AG20443 (cell line): ENCODE measurements around the gene NEDD8.

Experiments used
- DNase-seq: peaks from one replicate; pipeline ENCODE4 v3.0.0; 2012; ENCODE audit warnings: low spot score, mixed read lengths

The NEDD8 gene

GRCh38 chr14:24232121-24232644 is at the start of gene NEDD8:
Gene NEDD8 (minus strand): TSS chr14:24232367. CDS start chr14:24232267, 100 bp downstream.
- DNase-seq, result peak; percentile 94

GRCh38 chr14:24281636-24282035 is 49.5 kb upstream of the NEDD8 start:
- no peak for DNase-seq

- peak; percentile 57 for DNase-seq
Observed at GRCh38 chr14:24280797-24281460, 48.8 kb upstream of the NEDD8 start.

DNA sequence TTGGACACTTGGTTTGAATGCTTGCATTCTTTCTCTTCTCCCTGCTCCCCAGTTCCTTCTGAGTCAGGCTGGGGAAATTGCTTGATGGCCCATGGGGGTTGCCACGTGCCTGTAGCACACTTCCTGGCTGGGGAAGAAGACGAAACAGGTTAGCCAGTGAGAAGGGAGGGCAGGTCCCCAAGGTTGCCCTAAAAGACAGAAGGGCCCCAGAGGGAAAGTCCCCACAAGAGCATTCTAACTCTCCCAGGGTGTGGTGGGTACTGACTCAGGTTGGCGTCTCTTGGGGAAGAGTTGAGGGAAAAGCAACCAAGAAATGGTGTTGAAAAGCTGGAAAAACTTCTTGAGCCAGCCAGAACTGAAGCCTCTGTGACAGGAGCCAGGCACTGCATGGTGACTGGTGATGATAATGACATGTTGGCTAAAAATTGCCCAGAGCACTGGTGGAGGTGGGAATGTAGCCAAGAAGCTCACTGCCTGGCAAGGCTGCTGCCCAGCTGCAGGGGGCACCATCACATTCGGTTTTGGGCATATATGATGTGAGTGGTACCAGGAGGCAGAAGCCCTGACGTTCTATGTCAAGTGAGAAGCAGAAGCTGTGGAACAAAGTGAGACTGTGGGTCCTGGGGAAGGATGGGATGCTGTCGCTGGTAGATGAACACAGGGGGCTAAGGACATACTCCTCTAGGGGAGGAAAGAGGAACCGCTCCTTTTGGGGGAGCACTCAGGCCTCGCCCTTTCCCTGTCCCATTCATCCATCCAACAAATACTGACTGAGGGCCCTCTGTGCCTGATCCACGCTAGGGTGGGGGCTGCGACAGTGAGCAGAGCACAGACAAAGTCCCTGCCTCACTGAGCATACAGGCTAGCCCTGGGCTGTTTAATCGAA is 47.4 kb upstream of the NEDD8 start:
- DNase-seq, result peak; percentile 27

DNA sequence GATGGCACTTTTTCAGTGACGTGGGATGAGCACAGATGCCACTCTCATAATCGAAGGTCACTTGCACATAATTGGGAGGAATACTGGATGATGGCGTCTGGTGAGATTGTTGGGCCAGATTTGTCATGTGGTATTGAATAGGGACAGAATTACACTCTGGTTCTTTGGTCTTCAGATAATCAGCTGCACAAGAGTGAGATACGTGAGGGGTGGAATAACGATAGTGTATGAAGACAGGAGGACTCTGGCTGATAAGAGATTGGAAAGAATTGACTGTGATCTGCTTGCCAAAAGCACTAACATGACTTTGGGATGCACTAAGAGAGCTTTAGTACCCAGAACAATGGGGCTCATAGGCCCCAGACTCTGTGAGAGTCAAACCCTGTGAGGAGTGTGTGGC is 46.3 kb upstream of the NEDD8 start:
- no peak for DNase-seq

- no peak for DNase-seq
Observed at GRCh38 chr14:24277606-24278321, 45.6 kb upstream of the NEDD8 start.

- DNase-seq, result no peak
Observed at GRCh38 chr14:24277071-24277470, 44.9 kb upstream of the NEDD8 start.

- no peak for DNase-seq
Observed at GRCh38 chr14:24274101-24274543, 42.0 kb upstream of the NEDD8 start.

DNA sequence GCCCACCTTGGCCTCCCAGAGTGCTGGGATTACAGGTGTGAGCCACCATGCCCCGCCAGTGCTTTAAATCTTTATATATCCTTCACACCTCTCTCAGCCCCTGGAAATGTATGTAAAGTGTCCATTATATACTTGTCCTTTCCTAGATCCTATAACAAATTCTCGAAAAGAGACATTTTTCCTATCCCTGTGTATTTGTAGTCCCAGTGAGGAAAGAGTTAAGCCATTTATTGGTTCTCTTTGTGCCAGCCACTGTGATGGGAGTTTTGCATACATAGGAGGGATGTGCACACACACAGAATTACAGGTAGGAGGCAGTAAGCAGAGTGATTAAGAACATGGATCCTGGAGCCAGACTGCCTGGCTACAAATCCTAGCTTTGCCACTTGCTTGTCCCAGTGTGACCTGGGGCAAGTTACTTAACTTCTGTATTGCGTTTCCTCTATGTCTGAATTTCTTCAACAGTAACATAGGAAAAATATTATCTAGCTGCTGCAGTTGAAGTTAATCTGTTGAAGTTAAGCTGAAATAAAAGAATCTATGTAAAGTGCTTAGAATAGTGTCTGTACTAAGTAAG is 41.3 kb upstream of the NEDD8 start:
- DNase-seq, result no peak

DNA sequence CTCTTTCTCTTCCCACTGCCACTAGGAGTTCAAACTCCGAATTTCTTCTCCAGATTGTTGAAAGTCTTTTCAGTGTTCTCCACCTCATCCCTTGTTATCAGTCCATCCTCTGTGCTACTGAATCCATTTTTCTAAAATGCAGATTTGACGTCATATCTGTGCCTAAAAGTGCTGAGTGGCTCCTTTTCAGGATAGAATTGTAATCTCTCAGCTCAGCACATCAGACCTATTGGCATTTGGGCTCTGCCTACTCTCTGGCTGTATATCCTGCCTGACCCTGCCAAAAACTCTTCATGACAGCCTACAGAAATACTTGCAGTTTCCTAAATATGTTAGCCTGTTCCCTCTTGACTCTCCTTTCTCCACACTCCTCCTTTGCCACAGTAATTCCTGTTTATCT is 40.3 kb upstream of the NEDD8 start:
- no peak for DNase-seq

- no peak for DNase-seq
Observed at GRCh38 chr14:24271834-24272263, 39.7 kb upstream of the NEDD8 start.

DNA sequence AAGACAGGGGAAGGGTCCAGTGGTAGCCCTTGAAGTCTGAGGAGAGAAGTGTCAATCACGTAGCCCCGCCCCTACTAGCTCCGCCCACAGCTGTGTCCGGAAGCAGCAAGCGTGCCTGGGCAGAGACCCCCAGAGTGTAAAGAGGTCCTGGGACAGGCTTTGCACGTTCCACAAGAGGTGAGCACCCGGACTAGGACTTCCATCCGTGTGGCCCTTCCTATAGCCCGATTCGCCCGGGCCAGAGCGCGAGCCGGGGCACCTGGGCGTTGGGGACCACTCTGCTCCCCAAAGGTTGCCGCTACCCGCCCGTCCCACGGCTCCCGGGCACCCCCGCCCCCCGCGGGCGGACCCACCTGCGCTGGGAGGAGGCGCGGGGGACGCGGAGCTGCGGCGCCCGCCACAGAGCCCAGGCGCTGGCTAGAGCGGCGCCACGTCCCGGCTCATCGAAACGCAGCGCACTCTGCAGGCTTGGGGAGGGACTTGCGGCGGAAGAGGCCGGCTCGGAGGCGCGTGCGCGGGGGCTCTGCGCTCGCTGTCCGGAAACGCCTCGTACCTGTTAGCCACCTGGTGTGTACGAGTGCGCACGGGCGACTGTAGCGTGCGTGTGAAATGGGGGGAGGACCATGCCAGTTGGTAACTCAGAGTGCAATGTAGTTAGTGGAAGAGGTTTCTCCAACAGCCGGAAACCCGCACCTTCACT is 39.1 kb upstream of the NEDD8 start, which contains the start of gene RABGGTA:
Gene RABGGTA, minus strand, starts transcription at position 464 of the 700 bp plus-strand sequence. CDS start 482 bp downstream, outside the sequence.
- DNase-seq, result peak; percentile 98

GRCh38 chr14:24270537-24271133 is 38.5 kb upstream of the NEDD8 start:
- no peak for DNase-seq

GRCh38 chr14:24269910-24270536 is 37.9 kb upstream of the NEDD8 start:
- DNase-seq, result no peak

GRCh38 chr14:24269368-24269767 is 37.2 kb upstream of the NEDD8 start:
- DNase-seq, result no peak

GRCh38 chr14:24268225-24268624 is 36.1 kb upstream of the NEDD8 start:
- no peak for DNase-seq

DNA sequence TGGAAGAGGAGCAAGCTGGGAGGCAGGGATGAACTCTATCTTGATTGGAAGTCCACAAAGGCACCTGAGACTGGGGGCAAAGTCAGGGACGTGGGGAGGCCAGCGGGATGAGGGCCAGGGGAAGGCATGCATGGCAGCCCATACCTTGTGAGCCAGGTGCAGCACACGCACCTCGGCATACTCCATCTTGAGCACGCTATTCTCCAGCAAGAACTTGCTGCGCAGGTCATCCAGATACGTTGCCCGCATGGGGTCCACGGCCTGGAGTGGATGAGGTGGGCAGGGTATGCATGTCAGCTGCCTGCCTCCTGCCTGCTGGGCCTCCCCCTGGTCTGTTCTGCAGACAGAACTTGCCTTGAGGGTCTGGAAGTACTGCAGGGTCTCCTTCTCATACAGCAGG is 35.3 kb upstream of the NEDD8 start:
- no peak for DNase-seq

DNA sequence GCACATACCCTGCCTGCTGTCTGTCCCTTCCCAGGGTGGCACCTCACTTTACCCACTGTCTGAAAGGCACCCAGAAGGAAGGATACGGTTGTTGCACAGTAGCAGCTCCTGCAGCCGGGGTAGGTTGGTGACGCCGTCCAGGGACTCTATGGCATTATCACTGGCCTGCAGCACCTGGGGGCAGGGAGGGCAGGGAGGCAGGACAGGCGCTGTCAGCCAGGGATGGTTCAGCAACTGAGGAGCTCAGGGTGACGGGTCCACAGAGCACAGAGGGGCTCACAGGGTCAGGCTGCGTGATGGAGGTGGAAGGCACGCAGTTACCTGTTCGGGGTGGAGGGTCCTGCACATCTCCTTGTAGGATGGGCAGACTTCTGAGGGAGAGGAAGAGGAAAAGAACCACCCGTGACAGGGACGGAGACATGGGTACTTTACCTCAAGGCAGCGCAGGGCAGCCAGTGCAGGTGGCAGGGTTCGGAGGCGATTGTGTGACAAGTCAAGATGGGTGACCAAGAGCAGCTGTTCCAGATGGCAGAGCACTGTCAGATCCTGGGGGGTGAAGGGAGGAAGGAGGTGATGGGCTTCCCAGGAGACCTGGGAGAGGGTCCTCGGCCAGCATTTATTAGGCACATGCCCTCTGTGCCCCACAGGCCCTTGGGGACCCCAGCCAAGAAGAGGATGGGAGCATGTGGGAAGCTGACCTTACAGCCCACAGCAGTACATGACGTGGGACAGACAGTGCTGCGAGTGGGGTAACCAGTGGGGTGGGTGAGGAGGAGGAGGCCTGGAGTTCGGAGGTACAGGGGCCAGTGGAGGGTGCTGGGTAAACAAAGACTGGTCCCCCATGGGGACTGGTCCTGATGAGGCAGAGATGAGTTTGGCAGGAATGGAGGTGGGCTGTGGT is 34.4 kb upstream of the NEDD8 start:
- no peak for DNase-seq

DNA sequence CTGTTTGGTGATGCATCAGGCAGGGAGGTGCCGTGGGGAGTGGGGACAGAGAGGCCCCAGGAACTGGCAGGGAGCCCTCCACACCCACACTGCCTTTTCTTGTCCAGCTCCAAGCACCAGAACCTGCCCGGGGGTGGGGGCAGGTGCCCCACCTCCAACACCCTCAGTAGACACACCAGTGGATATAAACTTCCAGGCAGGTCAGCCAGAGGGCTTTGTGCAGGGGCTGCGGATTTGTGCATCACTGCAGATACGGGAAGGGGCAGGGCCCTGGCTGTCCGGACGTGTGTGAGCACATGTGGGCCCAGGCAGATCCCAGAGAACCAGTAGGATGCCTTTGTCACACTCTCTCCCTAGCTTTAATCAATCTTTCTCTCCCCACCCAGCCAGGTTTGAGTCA is 32.1 kb upstream of the NEDD8 start:
- no peak for DNase-seq
